Spleen (tissue), 7 donors: ENCODE measurements around the gene ABCC1.

ENCODE experiments used
- POLR2A ChIP-seq, 3 donors: fragments of 450-650 bp; IDR thresholded peaks; one replicate each; pipeline ENCODE4 v1.5.1; 2017; ENCODE audit warnings: antibody characterized with exemption in 3 of 3, mild to moderate bottlenecking in 1 of 3
- POLR2AphosphoS5 ChIP-seq, 3 donors: sonication (generic); formaldehyde crosslinking; IDR thresholded peaks; one replicate each; pipeline ENCODE4 v1.5.1; 2017; ENCODE audit warnings: antibody characterized with exemption in 3 of 3
- TF ChIP-seq, protein P1 (sequence below), 11 experiments: fragments of 200-600 bp in 7 of 11; fragments of 450-650 bp in 4 of 11; sonication (generic) in 4 of 11; IDR thresholded peaks in 8 of 11; conservative IDR thresholded peaks in 3 of 11; 1 replicate in 7 of 11; 2 replicates in 4 of 11; pipeline versions ENCODE4 v1.4.0 to v1.8.0; 2016 to 2021; ENCODE audit warnings: antibody characterized with exemption in 11 of 11, inconsistent platforms in 4 of 11, mild to moderate bottlenecking in 1 of 11
- donor health status: DM: no; HTN: no; CAD: no; lungs with moderate emphysema.
- donor health status: DM: no; HTN: no; CAD: no.
- donor health status: DM: no; HTN: no; CAD: no.

DNA sequence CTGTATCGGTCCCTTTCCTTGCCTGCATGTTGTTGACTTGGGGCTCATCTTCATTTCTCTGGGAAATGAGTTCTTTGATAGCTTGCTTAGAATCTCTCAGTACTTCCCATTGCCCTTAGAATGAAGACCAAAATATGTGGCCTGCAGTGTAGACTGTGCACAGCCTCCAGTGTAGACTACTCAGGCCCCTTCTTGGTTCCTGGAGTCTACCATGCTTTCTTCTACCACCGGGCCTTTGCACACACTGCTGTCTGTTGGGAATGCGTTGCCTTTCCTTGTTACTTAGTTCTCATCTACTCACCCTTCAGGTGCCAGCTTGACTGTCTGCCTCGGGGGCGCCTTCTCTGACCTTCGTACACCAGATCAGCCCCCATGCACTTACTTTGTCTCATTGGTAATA is 82.0 kb downstream of the ABCC1 start:
- TF ChIP-seq, protein P1, sequence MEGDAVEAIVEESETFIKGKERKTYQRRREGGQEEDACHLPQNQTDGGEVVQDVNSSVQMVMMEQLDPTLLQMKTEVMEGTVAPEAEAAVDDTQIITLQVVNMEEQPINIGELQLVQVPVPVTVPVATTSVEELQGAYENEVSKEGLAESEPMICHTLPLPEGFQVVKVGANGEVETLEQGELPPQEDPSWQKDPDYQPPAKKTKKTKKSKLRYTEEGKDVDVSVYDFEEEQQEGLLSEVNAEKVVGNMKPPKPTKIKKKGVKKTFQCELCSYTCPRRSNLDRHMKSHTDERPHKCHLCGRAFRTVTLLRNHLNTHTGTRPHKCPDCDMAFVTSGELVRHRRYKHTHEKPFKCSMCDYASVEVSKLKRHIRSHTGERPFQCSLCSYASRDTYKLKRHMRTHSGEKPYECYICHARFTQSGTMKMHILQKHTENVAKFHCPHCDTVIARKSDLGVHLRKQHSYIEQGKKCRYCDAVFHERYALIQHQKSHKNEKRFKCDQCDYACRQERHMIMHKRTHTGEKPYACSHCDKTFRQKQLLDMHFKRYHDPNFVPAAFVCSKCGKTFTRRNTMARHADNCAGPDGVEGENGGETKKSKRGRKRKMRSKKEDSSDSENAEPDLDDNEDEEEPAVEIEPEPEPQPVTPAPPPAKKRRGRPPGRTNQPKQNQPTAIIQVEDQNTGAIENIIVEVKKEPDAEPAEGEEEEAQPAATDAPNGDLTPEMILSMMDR (IDR thresholded peaks at IDR 0.05 in 8 of 11, conservative IDR thresholded peaks at IDR 0.05 in 3 of 11), result no peak
- TF ChIP-seq POLR2A (IDR thresholded peaks at IDR 0.05), result no peak
- TF ChIP-seq POLR2AphosphoS5 (IDR thresholded peaks at IDR 0.05), result no peak
